IPS-18a (cell line): Measurements from ENCODE around the gene CHST9.
A peak's percentile ranks its signal among the peaks of the same experiment; 100 is the strongest.

ENCODE experiments used
- H3K27ac ChIP-seq: one replicate; pipeline ENCODE4 v1.5.1; 2013; ENCODE audit warnings: low read length
- H3K27me3 ChIP-seq: one replicate; pipeline ENCODE4 v1.6.1; 2013; ENCODE audit warnings: mild to moderate bottlenecking, low read length; ENCODE audit not compliant: control insufficient read depth, insufficient read depth
- H3K36me3 ChIP-seq: one replicate; pipeline ENCODE4 v1.6.1; 2013; ENCODE audit warnings: low read depth, low read length; ENCODE audit not compliant: control insufficient read depth
- H3K4me1 ChIP-seq: one replicate; pipeline ENCODE4 v1.6.1; 2013; ENCODE audit warnings: low read depth, low read length; ENCODE audit not compliant: control insufficient read depth
- H3K4me3 ChIP-seq: one replicate; pipeline ENCODE4 v1.5.1; 2013; ENCODE audit warnings: low read length
- H3K9ac ChIP-seq: one replicate; pipeline ENCODE4 v1.6.1; 2013; ENCODE audit warnings: mild to moderate bottlenecking, low read length, moderate library complexity
- H3K9me3 ChIP-seq: one replicate; pipeline ENCODE4 v1.6.1; 2013; ENCODE audit warnings: low read depth, low read length; ENCODE audit not compliant: control insufficient read depth

CHST9 gene

DNA sequence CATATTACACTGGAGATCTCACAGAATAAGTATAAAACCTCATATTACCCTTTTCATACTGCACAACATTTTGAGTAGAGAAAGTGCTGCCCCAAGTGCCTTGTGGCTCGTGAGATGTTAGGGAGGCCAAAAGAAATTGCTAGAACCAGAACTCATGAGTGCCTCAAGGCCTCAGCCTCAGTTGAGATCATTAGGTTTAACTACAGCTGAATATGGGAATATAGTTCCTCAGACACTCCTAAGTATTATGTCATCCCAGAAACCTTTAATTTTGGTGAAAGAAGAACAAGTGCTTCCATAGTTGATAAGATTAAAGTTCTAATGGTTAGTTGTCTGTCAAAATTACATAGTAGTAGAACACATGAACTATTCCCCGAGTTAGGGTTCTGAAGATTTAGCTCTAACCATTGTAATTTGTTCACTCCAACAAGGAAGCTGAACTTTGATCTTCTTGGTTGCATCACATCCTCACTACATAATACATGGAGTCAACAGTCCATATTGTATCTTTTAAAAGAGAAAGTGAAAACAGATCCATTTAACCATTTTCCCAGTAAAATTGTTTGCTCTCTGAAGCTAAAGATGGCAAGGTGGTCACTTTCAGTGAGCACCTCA lies 310.0 kb downstream of the CHST9 start:
- H3K27me3 ChIP-seq, result no peaks in the 10 kb centered on the region
- no peak overlapping the region for H3K27ac ChIP-seq

DNA sequence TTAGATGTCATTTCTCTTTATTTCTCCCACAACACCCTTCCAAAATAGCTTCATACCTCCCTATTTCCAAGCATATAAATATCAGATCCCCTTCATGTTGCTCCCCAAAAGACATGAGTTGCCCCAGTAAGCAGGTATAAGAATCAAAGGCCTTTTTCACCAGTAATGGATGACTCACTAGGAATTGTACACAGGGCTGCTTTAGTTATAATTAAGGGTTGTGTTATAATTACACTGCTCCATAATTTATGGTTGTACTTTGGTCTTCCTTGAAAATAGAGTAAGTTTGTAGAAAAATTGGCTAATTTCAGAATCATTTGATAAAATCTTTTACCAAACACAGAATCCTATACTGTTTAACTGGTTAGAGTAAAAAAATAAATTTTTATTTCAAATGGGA lies 310.8 kb downstream of the CHST9 start:
- Histone ChIP-seq H3K9me3 (no peaks in the 10 kb centered on the region), H3K27ac (no peak overlapping the region), H3K4me3 (no peak overlapping the region), H3K9ac (no peak overlapping the region), H3K36me3 (no peaks in the 10 kb centered on the region), H3K4me1 (no peaks in the 10 kb centered on the region), H3K27me3 (no peaks in the 10 kb centered on the region)

More for the DNA sequence above, 310.0 kb downstream of the CHST9 start:
- H3K4me1 ChIP-seq, result no peaks in the 10 kb centered on the region
- no peaks in the 10 kb centered on the region for H3K36me3 ChIP-seq
- no peak overlapping the region for H3K4me3 ChIP-seq
- no peak overlapping the region for H3K9ac ChIP-seq
- H3K9me3 ChIP-seq, result no peaks in the 10 kb centered on the region

DNA sequence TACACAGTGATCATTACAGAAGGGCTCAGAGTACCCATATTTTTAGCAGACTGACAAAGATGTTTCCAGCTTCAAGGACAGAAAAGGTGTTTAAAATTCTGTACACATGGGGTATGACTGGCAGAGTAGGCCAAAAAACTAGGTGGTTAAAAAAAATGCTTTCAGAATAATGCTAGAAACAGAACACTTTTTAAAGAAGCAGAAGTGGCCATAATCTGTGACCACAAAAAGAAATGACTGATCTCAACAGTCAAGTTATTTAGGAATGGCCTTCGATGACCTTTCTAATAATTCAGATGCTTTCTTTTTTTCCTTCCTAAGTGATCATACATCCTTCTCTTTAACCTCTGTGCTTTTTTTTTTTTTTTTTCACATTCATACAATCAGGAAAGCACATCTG lies 315.5 kb downstream of the CHST9 start:
- H3K36me3 ChIP-seq, result no peaks in the 10 kb centered on the region
- peaks cover 14% of the 10 kb centered on the region for H3K4me1 ChIP-seq
- no peak overlapping the region for H3K4me3 ChIP-seq
- H3K27me3 ChIP-seq, result no peaks in the 10 kb centered on the region
- no peak overlapping the region for H3K27ac ChIP-seq
- no peak overlapping the region for H3K9ac ChIP-seq
- no peaks in the 10 kb centered on the region for H3K9me3 ChIP-seq

DNA sequence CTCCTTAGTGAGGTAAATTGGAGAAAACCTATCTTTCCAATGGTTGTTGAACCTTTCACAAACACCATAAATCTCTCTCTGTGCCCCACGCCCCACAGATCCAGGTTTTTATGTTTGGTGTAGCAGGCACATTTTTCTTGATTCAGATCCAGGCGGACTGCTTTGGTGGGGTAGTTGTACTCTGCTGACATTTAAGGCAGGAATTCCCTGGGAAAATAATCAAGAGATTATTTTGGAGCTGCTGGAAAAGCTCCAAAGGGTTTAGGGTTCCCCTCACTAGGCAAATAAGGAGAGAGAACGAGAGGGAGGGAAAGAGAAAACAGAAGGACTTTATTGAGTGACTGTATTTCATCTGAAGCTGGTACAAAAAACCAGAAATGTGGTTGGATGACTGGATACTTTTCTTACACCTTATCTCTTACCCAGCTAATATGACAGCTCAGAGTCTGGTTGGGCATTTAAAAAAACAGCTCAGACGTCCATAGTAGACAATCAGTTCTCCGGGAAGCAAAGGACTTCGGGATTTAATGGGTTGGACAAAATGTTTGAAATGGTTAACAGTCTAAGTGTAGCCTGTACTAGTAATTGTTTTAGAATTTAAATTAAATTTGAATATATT lies 316.0 kb downstream of the CHST9 start:
- Histone ChIP-seq H3K27ac (no peak overlapping the region), H3K27me3 (peaks cover 3% of the 10 kb centered on the region), H3K4me1 (peaks cover 18% of the 10 kb centered on the region), H3K9me3 (no peaks in the 10 kb centered on the region), H3K4me3 (no peak overlapping the region), H3K9ac (no peak overlapping the region), H3K36me3 (no peaks in the 10 kb centered on the region)

DNA sequence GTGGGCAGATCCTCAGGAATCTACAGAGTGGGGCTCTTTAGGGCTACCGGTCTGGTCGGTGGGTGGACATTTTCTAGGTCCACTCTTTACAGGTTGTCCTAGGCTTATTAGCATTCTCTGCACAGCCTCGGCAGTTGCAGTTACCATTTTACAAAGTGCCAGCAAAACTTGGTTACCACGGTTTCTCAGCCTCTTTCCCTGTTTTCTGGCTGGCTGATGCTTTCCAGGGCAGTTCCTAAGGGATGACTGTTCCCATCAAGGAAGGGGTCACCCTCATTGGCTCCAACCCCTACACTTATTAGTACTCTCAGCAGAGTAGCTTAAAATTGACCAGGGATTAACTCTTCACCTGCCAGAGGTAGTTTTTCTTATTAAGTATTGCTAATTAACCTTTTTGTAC lies 317.6 kb downstream of the CHST9 start:
- H3K4me1 ChIP-seq, result peaks cover 27% of the 10 kb centered on the region
- peaks cover 18% of the 10 kb centered on the region for H3K27me3 ChIP-seq
- H3K27ac ChIP-seq, result no peak overlapping the region
- no peaks in the 10 kb centered on the region for H3K9me3 ChIP-seq
- H3K36me3 ChIP-seq, result no peaks in the 10 kb centered on the region
- no peak overlapping the region for H3K9ac ChIP-seq
- no peak overlapping the region for H3K4me3 ChIP-seq

DNA sequence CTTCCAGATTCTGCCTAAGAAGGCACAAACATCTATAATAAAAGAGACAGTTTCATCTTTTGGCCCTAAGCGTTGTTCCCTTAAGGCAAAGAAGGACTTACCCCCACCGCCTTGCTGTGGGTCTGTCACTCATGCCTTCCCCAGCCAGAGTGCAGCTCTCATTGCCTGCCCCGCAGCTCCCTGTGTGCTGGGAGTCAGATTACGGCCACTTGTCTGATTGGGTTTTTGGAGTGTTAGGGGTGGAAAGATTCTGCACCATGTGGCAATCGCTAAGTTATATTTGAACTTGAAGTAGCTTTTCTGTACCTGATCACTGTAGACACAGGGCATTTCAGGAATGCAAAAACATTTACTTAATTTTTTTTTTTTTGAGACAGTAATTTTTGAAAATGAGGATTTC lies 319.6 kb downstream of the CHST9 start, which contains the start of gene AQP4:
TSS of gene AQP4 (minus strand) at position 151 of the 400 bp plus-strand sequence. CDS start at position 133, 18 bp downstream.
- Histone ChIP-seq H3K9ac (no peak within 1 kb of the TSS), H3K36me3 (no peaks in the 10 kb centered on the region), H3K9me3 (no peaks in the 10 kb centered on the region), H3K27me3 (peaks cover 24% of the 10 kb centered on the region), H3K4me1 (peaks cover 30% of the 10 kb centered on the region), H3K4me3 (no peak within 1 kb of the TSS), H3K27ac (no peak within 1 kb of the TSS)

DNA sequence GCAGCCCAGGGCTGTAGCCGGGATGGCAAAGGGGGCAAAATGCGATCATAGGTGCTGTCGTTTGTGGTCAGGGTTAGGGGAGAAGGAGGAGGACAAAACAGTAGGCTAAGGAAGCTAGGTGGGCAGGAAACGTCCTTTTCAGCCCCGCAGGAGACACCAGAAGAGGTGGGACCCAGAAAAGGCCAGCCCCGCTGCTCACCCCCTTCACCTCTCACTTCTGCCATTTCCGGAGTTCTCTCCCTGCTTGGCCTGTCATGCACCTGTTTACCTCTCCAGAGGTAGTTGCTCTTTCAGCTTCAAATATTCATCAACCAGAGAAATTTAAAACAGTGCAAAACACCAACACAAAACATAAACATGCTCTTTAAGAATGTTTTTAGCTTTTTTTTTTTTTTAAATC lies 320.4 kb downstream of the CHST9 start:
- Histone ChIP-seq H3K9me3 (no peaks in the 10 kb centered on the region), H3K4me3 (no peak overlapping the region), H3K27ac (no peak overlapping the region), H3K36me3 (no peaks in the 10 kb centered on the region), H3K9ac (no peak overlapping the region), H3K4me1 (peaks cover 30% of the 10 kb centered on the region), H3K27me3 (peaks cover 24% of the 10 kb centered on the region)

DNA sequence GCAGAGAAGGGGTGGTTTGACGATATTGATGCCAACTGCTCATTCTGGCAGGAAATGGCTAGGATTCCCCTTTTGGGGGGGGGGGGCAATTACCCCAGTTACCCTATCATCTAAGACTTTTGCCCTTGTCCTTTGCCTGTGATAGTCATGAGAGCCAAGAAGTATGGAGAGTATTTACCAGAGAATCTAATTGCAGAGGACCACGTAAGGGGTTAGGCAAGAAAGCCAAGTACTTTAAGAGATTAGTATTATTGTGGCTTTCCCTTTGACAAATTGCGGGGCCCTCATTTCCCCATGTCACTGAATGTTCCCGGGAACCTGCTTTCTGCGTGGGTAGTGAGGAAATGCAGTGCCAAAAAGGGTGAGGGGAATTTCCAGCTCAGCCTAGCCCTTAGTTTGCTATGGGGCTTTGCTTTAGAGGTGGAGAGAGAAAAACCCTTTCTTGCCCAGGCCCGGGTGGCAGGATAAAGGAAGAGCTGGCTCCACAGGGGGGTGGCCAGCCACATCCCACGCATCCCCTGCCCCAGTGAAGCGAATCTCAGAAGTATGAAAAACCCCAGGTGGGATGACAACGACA lies 321.1 kb downstream of the CHST9 start:
- Histone ChIP-seq H3K4me1 (peaks cover 30% of the 10 kb centered on the region), H3K4me3 (peak overlapping the region; percentile 63), H3K27me3 (peaks cover 24% of the 10 kb centered on the region), H3K9me3 (no peaks in the 10 kb centered on the region), H3K36me3 (no peaks in the 10 kb centered on the region), H3K27ac (no peak overlapping the region), H3K9ac (no peak overlapping the region)

DNA sequence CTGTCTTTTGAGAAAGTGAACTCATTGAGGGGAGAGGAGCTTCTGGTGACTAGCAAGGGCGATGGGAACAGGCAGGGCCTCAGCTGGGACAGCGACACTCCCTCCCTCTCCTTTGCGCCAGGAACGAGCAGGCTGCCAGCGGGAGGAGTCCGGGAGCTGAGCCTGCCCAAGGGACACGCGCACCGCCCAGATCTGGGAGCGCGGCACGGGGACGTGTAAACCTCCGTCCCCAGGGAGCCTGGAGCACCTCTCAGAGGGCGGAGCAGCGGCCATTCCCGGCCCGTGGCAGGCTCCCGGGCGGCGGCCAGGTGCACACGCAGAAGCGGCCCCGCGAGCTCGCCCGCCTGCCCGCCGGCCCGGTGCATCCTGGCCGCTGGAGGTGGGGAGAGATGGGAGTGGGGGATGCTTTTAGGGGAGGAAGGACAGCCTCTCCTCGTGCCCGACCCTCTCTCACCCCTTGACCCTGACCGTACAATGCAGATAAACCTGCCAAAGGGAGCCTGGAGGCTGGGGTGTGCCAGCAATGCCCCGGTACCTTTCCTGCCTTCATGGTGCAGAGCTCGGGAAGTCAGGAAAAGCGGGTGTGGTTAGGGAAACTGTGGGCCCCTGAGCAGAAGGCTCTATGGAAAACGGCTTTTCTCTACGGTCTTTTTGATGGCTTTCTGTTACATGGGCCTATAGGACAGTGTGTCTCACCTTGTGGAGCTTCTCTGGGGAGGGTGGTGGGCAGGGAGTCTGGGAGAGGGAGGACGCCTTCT lies 321.8 kb downstream of the CHST9 start:
- Histone ChIP-seq H3K4me3 (peak overlapping the region; percentile 63), H3K36me3 (no peaks in the 10 kb centered on the region), H3K9ac (peak overlapping the region; percentile 17), H3K27ac (no peak overlapping the region), H3K4me1 (peaks cover 30% of the 10 kb centered on the region), H3K9me3 (no peaks in the 10 kb centered on the region), H3K27me3 (peaks cover 24% of the 10 kb centered on the region)

DNA sequence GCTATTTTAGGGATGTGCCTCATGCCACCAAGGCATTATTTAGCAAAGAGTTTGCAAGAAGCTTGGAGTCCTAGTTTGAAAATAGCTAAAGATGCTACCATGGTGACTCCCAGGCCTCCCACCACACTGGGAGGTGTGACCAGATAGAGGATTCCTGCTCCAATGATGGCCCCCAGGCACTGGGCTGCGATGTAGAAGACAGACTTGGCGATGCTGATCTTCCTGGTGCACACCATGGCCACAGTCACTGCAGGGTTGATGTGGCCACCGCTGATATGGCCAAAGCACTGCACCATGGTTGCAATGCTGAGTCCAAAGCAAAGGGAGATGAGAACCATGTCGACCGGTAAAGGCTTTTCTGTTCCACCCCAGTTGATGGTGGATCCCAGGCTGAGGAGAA lies 323.0 kb downstream of the CHST9 start:
- Histone ChIP-seq H3K9me3 (no peaks in the 10 kb centered on the region), H3K4me3 (no peak overlapping the region), H3K27me3 (peaks cover 24% of the 10 kb centered on the region), H3K4me1 (peaks cover 30% of the 10 kb centered on the region), H3K27ac (no peak overlapping the region), H3K9ac (no peak overlapping the region), H3K36me3 (no peaks in the 10 kb centered on the region)
